ENCODE measurements around the gene NTRK2.

DNA sequence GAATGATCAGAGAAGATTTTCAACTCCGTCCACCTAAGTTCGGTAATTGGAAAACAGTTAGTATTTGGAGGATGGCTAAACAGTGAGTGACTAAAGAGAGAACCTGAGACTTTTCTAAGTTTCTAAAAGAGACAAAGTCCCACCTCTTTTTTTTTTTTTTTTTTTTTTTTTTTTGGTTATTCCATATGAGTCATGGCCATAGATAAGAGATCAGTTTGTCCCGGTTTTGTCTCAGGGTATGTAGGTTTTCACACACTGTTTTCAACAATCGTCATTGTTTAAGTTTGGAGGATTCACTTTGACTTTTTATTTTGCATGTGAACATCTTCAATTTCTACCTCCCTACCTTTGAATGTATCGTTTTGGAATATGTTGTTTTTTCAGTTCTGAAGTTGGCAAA is 85.9 kb downstream of the NTRK2 start:
- no peak for TF ChIP-seq CEBPB (IDR thresholded peaks at IDR 0.05)
- TF ChIP-seq TAF1 (IDR thresholded peaks at IDR 0.05; ENCODE audit: low read depth), result no peak
- TF ChIP-seq RAD21 (IDR thresholded peaks at IDR 0.05; ENCODE audit: low read depth), result no peak
- TF ChIP-seq, protein P1, sequence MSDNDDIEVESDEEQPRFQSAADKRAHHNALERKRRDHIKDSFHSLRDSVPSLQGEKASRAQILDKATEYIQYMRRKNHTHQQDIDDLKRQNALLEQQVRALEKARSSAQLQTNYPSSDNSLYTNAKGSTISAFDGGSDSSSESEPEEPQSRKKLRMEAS (IDR thresholded peaks at IDR 0.05), result no peak
- TF ChIP-seq, protein P2, sequence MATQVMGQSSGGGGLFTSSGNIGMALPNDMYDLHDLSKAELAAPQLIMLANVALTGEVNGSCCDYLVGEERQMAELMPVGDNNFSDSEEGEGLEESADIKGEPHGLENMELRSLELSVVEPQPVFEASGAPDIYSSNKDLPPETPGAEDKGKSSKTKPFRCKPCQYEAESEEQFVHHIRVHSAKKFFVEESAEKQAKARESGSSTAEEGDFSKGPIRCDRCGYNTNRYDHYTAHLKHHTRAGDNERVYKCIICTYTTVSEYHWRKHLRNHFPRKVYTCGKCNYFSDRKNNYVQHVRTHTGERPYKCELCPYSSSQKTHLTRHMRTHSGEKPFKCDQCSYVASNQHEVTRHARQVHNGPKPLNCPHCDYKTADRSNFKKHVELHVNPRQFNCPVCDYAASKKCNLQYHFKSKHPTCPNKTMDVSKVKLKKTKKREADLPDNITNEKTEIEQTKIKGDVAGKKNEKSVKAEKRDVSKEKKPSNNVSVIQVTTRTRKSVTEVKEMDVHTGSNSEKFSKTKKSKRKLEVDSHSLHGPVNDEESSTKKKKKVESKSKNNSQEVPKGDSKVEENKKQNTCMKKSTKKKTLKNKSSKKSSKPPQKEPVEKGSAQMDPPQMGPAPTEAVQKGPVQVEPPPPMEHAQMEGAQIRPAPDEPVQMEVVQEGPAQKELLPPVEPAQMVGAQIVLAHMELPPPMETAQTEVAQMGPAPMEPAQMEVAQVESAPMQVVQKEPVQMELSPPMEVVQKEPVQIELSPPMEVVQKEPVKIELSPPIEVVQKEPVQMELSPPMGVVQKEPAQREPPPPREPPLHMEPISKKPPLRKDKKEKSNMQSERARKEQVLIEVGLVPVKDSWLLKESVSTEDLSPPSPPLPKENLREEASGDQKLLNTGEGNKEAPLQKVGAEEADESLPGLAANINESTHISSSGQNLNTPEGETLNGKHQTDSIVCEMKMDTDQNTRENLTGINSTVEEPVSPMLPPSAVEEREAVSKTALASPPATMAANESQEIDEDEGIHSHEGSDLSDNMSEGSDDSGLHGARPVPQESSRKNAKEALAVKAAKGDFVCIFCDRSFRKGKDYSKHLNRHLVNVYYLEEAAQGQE (IDR thresholded peaks at IDR 0.05; ENCODE audit: low read depth), result no peak
- TF ChIP-seq FOXM1 (IDR thresholded peaks at IDR 0.05; ENCODE audit: borderline replicate concordance, low read depth), result no peak
- no peak for TF ChIP-seq TCF12 (IDR thresholded peaks at IDR 0.05; ENCODE audit: low read depth)

Measured in Ishikawa (cell line).